Measurements from ENCODE around the gene CTCFL.

Gene CTCFL

DNA sequence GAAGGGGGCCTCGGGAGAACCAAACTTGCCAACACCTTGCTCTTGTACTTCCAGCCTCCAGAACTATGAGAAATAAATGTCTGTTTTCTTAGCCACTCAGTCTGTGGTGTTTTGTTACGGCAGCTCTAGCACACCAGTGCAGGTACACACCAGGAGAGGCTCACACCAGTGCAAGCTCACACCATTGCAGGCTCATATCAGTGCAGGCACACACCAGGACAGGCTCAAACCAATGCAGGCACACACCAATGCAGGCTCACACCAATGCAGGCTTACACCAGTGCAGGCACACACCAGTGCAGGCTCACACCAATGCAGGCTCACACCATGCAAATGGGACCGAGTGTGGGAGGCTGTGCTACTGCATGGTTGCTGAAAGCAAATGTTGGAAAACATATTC, 4.9 kb upstream of the CTCFL start:
- Histone ChIP-seq H3K9ac (no peak overlapping the region), H3K4me1 (peaks cover 0 to 5% (median 2%) of the 10 kb centered on the region in 10 experiments; a peak in 5 of 20 replicates), H3K36me3 (no peaks in the 10 kb centered on the region)

DNA sequence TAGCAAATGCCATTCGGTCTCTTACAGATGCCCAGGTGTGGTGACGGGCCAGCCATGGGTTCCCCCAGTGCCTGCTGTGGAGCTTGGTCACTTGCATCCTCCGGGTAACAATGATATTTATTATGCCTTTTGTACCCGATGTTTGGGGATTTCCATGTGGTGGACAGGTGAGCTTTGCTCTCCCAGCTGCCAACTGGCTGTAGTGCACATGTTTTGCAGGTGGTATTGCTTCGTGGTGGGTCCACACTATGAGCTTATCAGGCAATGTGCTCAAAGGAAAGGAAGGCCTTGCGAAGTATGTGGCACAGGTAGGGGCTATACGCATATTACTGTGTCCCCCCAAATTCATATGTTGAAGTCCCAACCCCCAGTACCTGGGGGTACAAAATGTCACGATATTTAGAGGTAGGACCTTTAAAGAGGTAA, 4.2 kb upstream of the CTCFL start:
- Histone ChIP-seq H3K27ac (no peak overlapping the region), H3K36me3 (no peaks in the 10 kb centered on the region), H3K9me3 (replicated peaks in 1 of 11) (no peaks in the 10 kb centered on the region), H4K20me1 (no peaks in the 10 kb centered on the region), H3K9ac (no peak overlapping the region), H3K4me1 (peaks cover 0 to 5% (median 2%) of the 10 kb centered on the region in 10 experiments; a peak in 5 of 20 replicates), H3K27me3 (peaks cover 0 to 4% (median 0%) of the 10 kb centered on the region in 11 experiments; a peak in 1 of 22 replicates), H3K4me2 (no peak overlapping the region), H3K4me3 (no peak overlapping the region)
- no peak for TF ChIP-seq Cebpa-rat (IDR thresholded peaks at IDR 0.05)

More for the DNA sequence above, 4.9 kb upstream of the CTCFL start:
- no peaks in the 10 kb centered on the region for H3K9me3 ChIP-seq (replicated peaks in 1 of 11)
- peaks cover 0 to 4% (median 0%) of the 10 kb centered on the region in 11 experiments; a peak in 1 of 22 replicates for H3K27me3 ChIP-seq
- H3K27ac ChIP-seq = no peak overlapping the region
- H3K4me3 ChIP-seq = no peak overlapping the region
- TF ChIP-seq Cebpa-rat (IDR thresholded peaks at IDR 0.05) = no peak
- H4K20me1 ChIP-seq = no peaks in the 10 kb centered on the region
- no peak overlapping the region for H3K4me2 ChIP-seq

DNA sequence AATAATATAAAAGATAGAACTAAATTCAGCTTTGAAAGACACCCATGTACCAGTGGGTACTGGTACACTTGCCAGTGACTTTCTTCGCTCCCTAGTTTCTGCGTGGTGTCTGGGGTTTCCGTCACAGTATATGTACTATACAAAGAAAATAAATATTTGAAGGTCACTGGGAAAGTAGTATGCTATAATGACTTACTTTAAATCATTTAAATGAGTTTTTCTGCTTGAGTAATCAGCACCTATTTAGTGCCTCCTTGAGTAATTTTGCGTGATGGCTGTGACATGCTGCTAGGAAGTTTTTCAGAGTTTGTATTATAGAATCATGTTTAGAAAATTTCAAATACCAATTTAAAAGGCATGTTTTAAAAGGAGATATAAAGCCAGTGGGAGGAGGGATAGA, 3.2 kb upstream of the CTCFL start:
- H3K9me3 ChIP-seq (replicated peaks in 1 of 11) = no peaks in the 10 kb centered on the region
- H3K9ac ChIP-seq = no peak overlapping the region
- TF ChIP-seq Cebpa-rat (IDR thresholded peaks at IDR 0.05) = no peak
- no peak overlapping the region for H3K4me2 ChIP-seq
- peaks cover 0 to 5% (median 2%) of the 10 kb centered on the region in 10 experiments; a peak in 5 of 20 replicates for H3K4me1 ChIP-seq
- H3K36me3 ChIP-seq = no peaks in the 10 kb centered on the region
- H3K27me3 ChIP-seq = peaks cover 0 to 4% (median 0%) of the 10 kb centered on the region in 11 experiments; a peak in 1 of 22 replicates
- H3K4me3 ChIP-seq = no peak overlapping the region
- H3K27ac ChIP-seq = no peak overlapping the region
- H4K20me1 ChIP-seq = no peaks in the 10 kb centered on the region

DNA sequence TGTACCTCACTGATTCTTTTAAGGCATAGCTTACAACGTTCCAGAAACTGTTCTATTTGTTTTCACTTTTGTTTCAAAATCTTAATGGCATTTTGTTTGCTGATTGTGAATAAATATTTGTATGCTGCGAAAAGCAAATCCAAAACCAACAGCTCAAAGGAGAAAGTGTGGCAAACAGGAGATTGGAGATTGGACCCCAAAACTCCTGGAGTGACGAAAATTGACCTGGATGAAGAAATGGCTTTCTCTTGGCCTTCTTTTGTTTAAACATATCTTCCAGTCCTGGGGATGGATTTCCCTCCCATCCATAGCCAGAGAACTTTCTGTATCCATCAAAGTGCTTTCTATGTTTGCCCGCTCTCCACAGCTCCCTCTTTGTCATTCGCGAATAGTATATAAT, 2.8 kb upstream of the CTCFL start:
- no peak overlapping the region for H3K4me3 ChIP-seq
- H4K20me1 ChIP-seq = no peaks in the 10 kb centered on the region
- H3K27ac ChIP-seq = no peak overlapping the region
- peaks cover 0 to 4% (median 0%) of the 10 kb centered on the region in 11 experiments; a peak in 1 of 22 replicates for H3K27me3 ChIP-seq
- no peaks in the 10 kb centered on the region for H3K36me3 ChIP-seq
- H3K4me2 ChIP-seq = no peak overlapping the region
- H3K9ac ChIP-seq = no peak overlapping the region
- no peaks in the 10 kb centered on the region for H3K9me3 ChIP-seq (replicated peaks in 1 of 11)
- H3K4me1 ChIP-seq = peaks cover 0 to 5% (median 2%) of the 10 kb centered on the region in 10 experiments; a peak in 5 of 20 replicates
- TF ChIP-seq Cebpa-rat (IDR thresholded peaks at IDR 0.05) = no peak

DNA sequence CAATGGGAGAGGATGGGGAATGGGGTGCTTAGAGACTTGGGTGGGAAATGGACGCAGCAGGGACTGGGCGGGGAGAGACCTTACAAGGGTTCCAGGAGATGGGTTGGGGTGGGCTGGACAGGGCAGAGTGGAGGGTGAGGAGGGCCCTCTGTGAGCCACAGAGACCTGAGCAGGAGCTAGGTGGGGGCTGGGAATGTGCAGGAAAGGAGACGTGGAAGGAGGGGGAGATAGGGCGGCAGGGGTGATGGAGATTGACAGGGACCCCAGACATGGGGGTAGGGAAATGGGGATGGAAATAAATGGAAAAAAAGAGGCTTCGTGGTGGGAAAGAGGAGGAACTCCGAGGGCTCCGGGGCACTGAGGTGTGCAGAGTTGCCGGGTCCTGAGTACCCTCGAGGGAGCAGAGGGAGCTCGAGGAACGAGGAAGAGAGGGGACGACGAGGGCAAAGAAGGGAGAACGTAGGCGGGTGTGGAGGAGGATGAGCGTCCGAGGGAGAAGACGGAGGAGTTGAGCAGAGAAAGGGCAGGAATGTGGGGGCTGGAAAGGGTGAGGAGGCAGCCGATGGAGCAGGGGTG, 2.0 kb upstream of the CTCFL start:
- Histone ChIP-seq H3K4me1 (peaks cover 0 to 5% (median 2%) of the 10 kb centered on the region in 10 experiments; a peak in 5 of 20 replicates), H3K36me3 (no peaks in the 10 kb centered on the region), H3K9ac (no peak overlapping the region), H4K20me1 (no peaks in the 10 kb centered on the region), H3K27ac (no peak overlapping the region), H3K4me2 (peak overlapping the region in 6 of 11 experiments; percentile 12 to 46 (median 30); a peak in 7 of 22 replicates), H3K4me3 (no peak overlapping the region), H3K9me3 (replicated peaks in 1 of 11) (no peaks in the 10 kb centered on the region), H3K27me3 (peaks cover 0 to 4% (median 0%) of the 10 kb centered on the region in 11 experiments; a peak in 1 of 22 replicates)
- no peak for TF ChIP-seq Cebpa-rat (IDR thresholded peaks at IDR 0.05)

DNA sequence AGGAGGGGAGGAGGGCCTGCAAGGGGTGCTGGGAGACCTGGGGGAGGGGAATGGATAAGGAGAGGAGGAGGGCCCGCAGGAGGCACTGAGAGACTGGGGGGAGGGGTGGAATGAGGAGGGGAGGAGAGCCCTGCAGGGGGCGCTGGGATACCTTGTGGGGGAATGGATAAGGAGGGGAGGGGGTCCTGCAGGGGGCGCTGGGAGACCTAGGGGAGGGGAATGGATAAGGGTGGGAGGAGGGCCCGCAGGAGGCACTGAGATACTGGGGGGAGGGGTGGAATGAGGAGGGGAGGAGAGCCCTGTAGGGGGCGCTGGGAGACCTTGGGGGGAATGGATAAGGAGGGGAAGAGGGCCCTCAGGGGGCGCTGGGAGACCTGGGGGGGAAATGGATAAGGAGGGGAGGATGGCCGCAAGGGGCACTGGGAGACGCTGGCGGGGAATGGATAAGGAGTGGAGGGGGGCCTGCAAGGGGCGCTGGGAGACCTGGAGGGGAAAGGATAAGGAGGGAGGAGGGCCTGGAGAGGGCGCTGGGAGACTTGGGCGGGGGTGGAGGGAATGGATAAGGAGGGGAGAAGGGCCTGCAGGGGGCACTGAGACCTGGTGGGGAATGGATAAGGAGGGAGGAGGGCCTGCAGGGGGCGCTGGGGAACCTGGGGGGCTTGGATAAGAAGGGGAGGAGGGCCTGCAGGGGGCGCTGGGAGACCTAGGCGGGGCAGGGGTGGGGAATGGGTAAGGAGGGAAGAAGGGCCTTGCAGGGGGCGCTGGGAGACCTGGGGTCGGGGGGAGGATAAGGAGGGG, 1.3 kb upstream of the CTCFL start:
- H3K4me1 ChIP-seq = peaks cover 0 to 5% (median 2%) of the 10 kb centered on the region in 10 experiments; a peak in 5 of 20 replicates
- no peak overlapping the region for H3K4me2 ChIP-seq
- no peaks in the 10 kb centered on the region for H3K36me3 ChIP-seq
- no peak overlapping the region for H3K4me3 ChIP-seq
- no peak overlapping the region for H3K27ac ChIP-seq
- no peak for TF ChIP-seq Cebpa-rat (IDR thresholded peaks at IDR 0.05)
- H3K9me3 ChIP-seq (replicated peaks in 1 of 11) = no peaks in the 10 kb centered on the region
- no peak overlapping the region for H3K9ac ChIP-seq
- H3K27me3 ChIP-seq = peaks cover 0 to 4% (median 0%) of the 10 kb centered on the region in 11 experiments; a peak in 1 of 22 replicates
- no peaks in the 10 kb centered on the region for H4K20me1 ChIP-seq

DNA sequence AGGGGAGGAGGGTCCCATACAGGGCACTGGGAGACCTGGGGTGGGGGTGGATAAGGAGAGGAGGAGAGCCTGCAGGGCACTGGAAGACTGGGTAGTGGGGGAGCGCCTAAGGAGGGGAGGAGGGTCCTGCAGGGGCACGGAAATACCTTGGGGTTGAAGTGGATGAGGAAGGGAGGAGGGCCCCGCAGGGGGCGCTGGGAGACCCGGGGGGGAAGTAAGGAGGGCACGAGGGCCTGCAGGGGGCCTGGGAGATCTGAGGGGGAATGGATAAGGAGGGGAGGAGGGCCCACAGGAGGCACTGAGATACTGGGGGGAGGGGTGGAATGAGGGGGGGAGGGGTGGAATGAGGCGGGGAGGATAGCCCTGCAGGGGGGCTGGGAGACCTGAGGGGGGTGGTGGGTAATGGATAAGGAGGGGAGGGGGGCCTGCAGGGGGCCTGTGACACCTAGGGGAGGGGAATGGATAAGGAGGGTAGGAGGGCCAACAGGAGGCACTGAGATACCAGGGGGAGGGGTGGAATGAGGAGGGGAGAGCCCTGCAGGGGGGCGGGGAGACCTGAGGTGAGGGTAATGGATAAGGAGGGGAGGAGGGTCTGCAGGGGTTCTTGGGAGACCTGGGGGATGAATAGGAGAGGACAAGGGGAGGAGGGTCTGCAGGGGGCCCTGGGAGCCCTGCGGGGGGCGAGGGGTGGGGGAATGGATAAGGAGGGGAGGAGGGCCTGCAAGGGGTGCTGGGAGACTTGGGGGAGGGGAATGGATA, 567 bp upstream of the CTCFL start:
- Histone ChIP-seq H3K4me3 (no peak overlapping the region), H3K4me1 (peaks cover 0 to 5% (median 2%) of the 10 kb centered on the region in 10 experiments; a peak in 5 of 20 replicates), H3K36me3 (no peaks in the 10 kb centered on the region), H3K27ac (no peak overlapping the region), H3K27me3 (peaks cover 0 to 4% (median 0%) of the 10 kb centered on the region in 11 experiments; a peak in 1 of 22 replicates), H3K9ac (no peak overlapping the region), H4K20me1 (no peaks in the 10 kb centered on the region), H3K9me3 (replicated peaks in 1 of 11) (no peaks in the 10 kb centered on the region), H3K4me2 (no peak overlapping the region)
- no peak for TF ChIP-seq Cebpa-rat (IDR thresholded peaks at IDR 0.05)

DNA sequence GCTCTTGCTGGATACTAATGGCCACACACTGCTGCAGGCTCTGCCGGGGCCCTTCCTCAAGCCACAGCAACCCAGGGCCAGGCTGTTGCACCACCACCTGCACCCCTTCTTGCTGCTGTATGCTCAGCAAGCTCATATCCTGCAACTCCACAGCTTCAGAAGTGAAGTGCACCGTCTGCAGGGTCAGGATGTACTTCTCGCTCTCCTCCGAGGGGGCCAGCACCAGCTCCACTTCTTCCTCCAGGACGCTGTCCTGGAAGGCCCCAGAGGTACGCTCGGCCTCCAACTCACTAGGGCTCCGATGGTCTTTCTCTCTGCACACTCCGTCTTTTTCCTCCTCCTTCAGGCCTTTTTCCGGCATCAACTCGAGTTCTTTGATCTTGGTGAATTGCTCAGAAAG, 1.2 kb downstream of the CTCFL start:
- no peak overlapping the region for H3K4me2 ChIP-seq
- no peak overlapping the region for H3K4me3 ChIP-seq
- no peak overlapping the region for H3K27ac ChIP-seq
- no peaks in the 10 kb centered on the region for H4K20me1 ChIP-seq
- no peak overlapping the region for H3K9ac ChIP-seq
- H3K4me1 ChIP-seq = peaks cover 0 to 5% (median 2%) of the 10 kb centered on the region in 10 experiments; a peak in 5 of 20 replicates
- peaks cover 0 to 4% (median 0%) of the 10 kb centered on the region in 11 experiments; a peak in 1 of 22 replicates for H3K27me3 ChIP-seq
- H3K9me3 ChIP-seq (replicated peaks in 1 of 11) = no peaks in the 10 kb centered on the region
- no peak for TF ChIP-seq Cebpa-rat (IDR thresholded peaks at IDR 0.05)
- no peaks in the 10 kb centered on the region for H3K36me3 ChIP-seq
